BLaER1 (cell line): ENCODE data around the gene PIP5K1B.

ENCODE experiments used
- H3K27ac ChIP-seq: shearing (Covaris generic); formaldehyde crosslinking; 2 replicates; pipeline ENCODE4 v1.8.1; 2022
- H3K27me3 ChIP-seq: shearing (Covaris generic); formaldehyde crosslinking; 2 replicates; pipeline ENCODE4 v1.8.1; 2022
- H3K36me3 ChIP-seq: shearing (Covaris generic); formaldehyde crosslinking; 2 replicates; pipeline ENCODE4 v1.8.1; 2022
- H3K4me1 ChIP-seq: shearing (Covaris generic); formaldehyde crosslinking; 2 replicates; pipeline ENCODE4 v1.8.1; 2022
- H3K4me2 ChIP-seq: shearing (Covaris generic); formaldehyde crosslinking; 2 replicates; pipeline ENCODE4 v1.8.1; 2022
- H3K4me3 ChIP-seq: shearing (Covaris generic); formaldehyde crosslinking; 2 replicates; pipeline ENCODE4 v1.8.1; 2022
- H3K9ac ChIP-seq: shearing (Covaris generic); formaldehyde crosslinking; 2 replicates; pipeline ENCODE4 v1.8.1; 2022
- H3K9me3 ChIP-seq: shearing (Covaris generic); formaldehyde crosslinking; 2 replicates; pipeline ENCODE4 v1.8.1; 2022
- H4K20me1 ChIP-seq: shearing (Covaris generic); formaldehyde crosslinking; 2 replicates; pipeline ENCODE4 v1.8.1; 2022
- Cebpa-rat ChIP-seq: shearing (Covaris generic); IDR thresholded peaks from 2 replicates; pipeline ENCODE4 v1.8.1; 2022

PIP5K1B gene

DNA sequence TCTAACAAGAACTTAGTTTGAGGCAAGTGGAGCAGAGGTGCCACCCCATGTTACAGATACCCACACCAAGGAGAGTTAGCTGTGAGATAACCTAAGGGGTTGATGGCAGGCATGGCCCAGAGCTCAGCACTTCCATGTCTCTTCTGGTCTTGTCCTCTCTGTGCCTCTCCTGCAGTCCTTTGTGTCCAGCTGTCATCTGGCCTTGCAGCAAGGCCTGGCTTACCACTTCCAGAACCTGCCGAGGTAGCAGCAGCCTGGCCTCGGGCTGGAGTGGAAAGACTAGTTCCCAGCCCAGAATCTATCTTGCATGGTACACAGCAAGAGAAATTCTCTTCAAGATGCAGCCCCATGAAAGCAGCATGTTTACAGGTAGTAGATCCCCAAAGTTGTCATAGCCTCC is 41.5 kb downstream of the PIP5K1B start:
- no peak for TF ChIP-seq Cebpa-rat
- Histone ChIP-seq H3K4me2 (no peak overlapping the region), H3K9ac (no peak overlapping the region), H3K4me3 (no peak overlapping the region), H3K9me3 (no peaks in the 10 kb centered on the region), H3K36me3 (no peaks in the 10 kb centered on the region), H3K27me3 (no peaks in the 10 kb centered on the region), H3K27ac (no peak overlapping the region), H4K20me1 (no peaks in the 10 kb centered on the region), H3K4me1 (no peaks in the 10 kb centered on the region)

GRCh38 chr9:68747043-68747533 is 42.0 kb downstream of the PIP5K1B start:
- no peaks in the 10 kb centered on the region for H4K20me1 ChIP-seq
- no peaks in the 10 kb centered on the region for H3K9me3 ChIP-seq
- no peak overlapping the region for H3K4me3 ChIP-seq
- no peaks in the 10 kb centered on the region for H3K36me3 ChIP-seq
- no peak overlapping the region for H3K9ac ChIP-seq
- no peak overlapping the region for H3K27ac ChIP-seq
- H3K4me1 ChIP-seq: no peaks in the 10 kb centered on the region
- no peak for TF ChIP-seq Cebpa-rat
- no peaks in the 10 kb centered on the region for H3K27me3 ChIP-seq
- no peak overlapping the region for H3K4me2 ChIP-seq

- Histone ChIP-seq H3K9me3 (no peaks in the 10 kb centered on the region), H3K4me2 (no peak overlapping the region), H4K20me1 (no peaks in the 10 kb centered on the region), H3K4me1 (no peaks in the 10 kb centered on the region), H3K9ac (no peak overlapping the region), H3K27ac (no peak overlapping the region), H3K4me3 (no peak overlapping the region), H3K36me3 (no peaks in the 10 kb centered on the region), H3K27me3 (no peaks in the 10 kb centered on the region)
- TF ChIP-seq Cebpa-rat: no peak
These were observed 44.1 kb downstream of the PIP5K1B start for GRCh38 chr9:68749135-68749534.

GRCh38 chr9:68749579-68750159 is 44.6 kb downstream of the PIP5K1B start:
- H3K36me3 ChIP-seq: no peaks in the 10 kb centered on the region
- no peaks in the 10 kb centered on the region for H4K20me1 ChIP-seq
- no peak overlapping the region for H3K4me3 ChIP-seq
- no peaks in the 10 kb centered on the region for H3K27me3 ChIP-seq
- H3K4me1 ChIP-seq: no peaks in the 10 kb centered on the region
- no peak for TF ChIP-seq Cebpa-rat
- H3K4me2 ChIP-seq: no peak overlapping the region
- H3K9me3 ChIP-seq: no peaks in the 10 kb centered on the region
- no peak overlapping the region for H3K27ac ChIP-seq
- no peak overlapping the region for H3K9ac ChIP-seq

- H3K4me1 ChIP-seq: no peaks in the 10 kb centered on the region
- no peaks in the 10 kb centered on the region for H4K20me1 ChIP-seq
- TF ChIP-seq Cebpa-rat: no peak
- no peak overlapping the region for H3K4me2 ChIP-seq
- H3K36me3 ChIP-seq: no peaks in the 10 kb centered on the region
- no peaks in the 10 kb centered on the region for H3K9me3 ChIP-seq
- H3K27ac ChIP-seq: no peak overlapping the region
- H3K9ac ChIP-seq: no peak overlapping the region
- H3K4me3 ChIP-seq: no peak overlapping the region
- no peaks in the 10 kb centered on the region for H3K27me3 ChIP-seq
These were observed 45.2 kb downstream of the PIP5K1B start for GRCh38 chr9:68750255-68750654.

DNA sequence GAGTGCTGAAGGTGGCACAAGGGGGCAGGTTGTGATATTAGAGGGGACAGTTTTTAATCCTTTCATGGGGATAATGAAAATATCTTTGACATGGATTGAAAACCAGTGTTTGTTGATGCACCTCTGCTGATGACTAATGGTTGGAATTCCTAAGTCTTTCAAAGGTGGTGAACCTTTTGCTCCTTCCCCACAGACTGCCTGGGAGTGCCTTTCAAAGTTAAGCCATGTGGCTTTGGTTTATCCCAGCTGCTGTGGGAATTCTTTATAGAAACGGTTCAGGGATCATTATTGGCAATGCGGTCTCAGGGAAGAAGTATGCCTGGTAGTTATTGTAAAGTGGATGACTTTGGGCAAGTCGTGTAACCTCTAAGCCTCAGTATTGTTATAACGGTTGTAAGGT is 45.7 kb downstream of the PIP5K1B start:
- Histone ChIP-seq H3K9ac (no peak overlapping the region), H3K27ac (no peak overlapping the region), H3K4me1 (0 out of 2 replicates have a peak, but pooled peaks cover 2% of the 10 kb centered on the region), H3K9me3 (no peaks in the 10 kb centered on the region), H3K4me3 (no peak overlapping the region), H3K4me2 (no peak overlapping the region), H3K36me3 (no peaks in the 10 kb centered on the region), H4K20me1 (no peaks in the 10 kb centered on the region), H3K27me3 (no peaks in the 10 kb centered on the region)
- TF ChIP-seq Cebpa-rat: no peak

DNA sequence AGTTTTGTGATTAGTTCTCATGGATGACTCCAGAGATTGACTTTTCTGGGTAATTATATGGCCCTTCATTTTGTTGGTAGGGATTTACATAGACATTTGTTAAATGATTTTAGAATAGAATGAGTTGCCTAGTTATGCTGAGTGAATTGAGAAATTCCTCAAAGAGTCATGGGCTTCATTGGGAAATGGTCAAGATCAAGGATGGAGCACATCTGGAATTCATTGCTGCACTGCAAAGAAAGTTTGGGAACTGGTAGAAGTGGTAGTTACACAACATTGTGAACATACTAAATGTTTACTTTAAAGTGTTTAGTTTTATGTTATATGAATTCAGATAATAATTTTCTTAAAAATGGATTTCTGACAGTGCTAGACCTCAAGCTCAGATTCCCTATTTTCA is 46.5 kb downstream of the PIP5K1B start:
- Histone ChIP-seq H3K27ac (no peak overlapping the region), H4K20me1 (no peaks in the 10 kb centered on the region), H3K9me3 (no peaks in the 10 kb centered on the region), H3K36me3 (no peaks in the 10 kb centered on the region), H3K4me1 (0 out of 2 replicates have a peak, but pooled peaks cover 4% of the 10 kb centered on the region), H3K4me3 (no peak overlapping the region), H3K4me2 (no peak overlapping the region), H3K27me3 (no peaks in the 10 kb centered on the region), H3K9ac (no peak overlapping the region)
- TF ChIP-seq Cebpa-rat: no peak

DNA sequence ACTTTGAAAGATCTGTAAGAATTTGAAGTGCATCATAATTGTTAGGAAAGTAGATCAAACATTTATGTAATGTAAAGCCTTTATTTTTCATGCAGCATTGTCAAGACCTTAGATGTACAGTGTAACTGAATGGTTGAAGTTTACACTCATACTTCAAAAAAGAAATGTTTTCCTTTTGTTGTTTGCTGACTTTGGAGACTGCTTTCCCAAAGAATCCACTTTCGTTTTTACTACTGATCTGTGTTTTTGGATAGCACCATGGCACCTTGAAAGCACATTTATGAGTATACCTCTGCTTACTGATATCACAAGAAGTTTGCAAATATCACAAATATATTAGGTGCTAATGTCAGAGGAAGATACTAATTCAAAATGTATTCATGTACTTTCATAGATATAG is 50.0 kb downstream of the PIP5K1B start:
- Histone ChIP-seq H3K27ac (no peak overlapping the region), H3K27me3 (no peaks in the 10 kb centered on the region), H3K9me3 (peaks cover 4% of the 10 kb centered on the region; the same call in 1 of the 2 replicates), H3K4me2 (no peak overlapping the region), H3K9ac (no peak overlapping the region), H3K4me3 (no peak overlapping the region), H3K36me3 (no peaks in the 10 kb centered on the region), H3K4me1 (0 out of 2 replicates have a peak, but pooled peaks cover 4% of the 10 kb centered on the region), H4K20me1 (no peaks in the 10 kb centered on the region)
- TF ChIP-seq Cebpa-rat: no peak

- no peak overlapping the region for H3K4me2 ChIP-seq
- H4K20me1 ChIP-seq: no peaks in the 10 kb centered on the region
- H3K36me3 ChIP-seq: no peaks in the 10 kb centered on the region
- H3K9ac ChIP-seq: no peak overlapping the region
- no peak overlapping the region for H3K27ac ChIP-seq
- H3K4me1 ChIP-seq: 0 out of 2 replicates have a peak, but pooled peaks cover 4% of the 10 kb centered on the region
- peaks cover 4% of the 10 kb centered on the region; the same call in 1 of the 2 replicates for H3K9me3 ChIP-seq
- TF ChIP-seq Cebpa-rat: no peak
- no peak overlapping the region for H3K4me3 ChIP-seq
- H3K27me3 ChIP-seq: no peaks in the 10 kb centered on the region
These were observed 50.7 kb downstream of the PIP5K1B start for GRCh38 chr9:68755752-68756151.

DNA sequence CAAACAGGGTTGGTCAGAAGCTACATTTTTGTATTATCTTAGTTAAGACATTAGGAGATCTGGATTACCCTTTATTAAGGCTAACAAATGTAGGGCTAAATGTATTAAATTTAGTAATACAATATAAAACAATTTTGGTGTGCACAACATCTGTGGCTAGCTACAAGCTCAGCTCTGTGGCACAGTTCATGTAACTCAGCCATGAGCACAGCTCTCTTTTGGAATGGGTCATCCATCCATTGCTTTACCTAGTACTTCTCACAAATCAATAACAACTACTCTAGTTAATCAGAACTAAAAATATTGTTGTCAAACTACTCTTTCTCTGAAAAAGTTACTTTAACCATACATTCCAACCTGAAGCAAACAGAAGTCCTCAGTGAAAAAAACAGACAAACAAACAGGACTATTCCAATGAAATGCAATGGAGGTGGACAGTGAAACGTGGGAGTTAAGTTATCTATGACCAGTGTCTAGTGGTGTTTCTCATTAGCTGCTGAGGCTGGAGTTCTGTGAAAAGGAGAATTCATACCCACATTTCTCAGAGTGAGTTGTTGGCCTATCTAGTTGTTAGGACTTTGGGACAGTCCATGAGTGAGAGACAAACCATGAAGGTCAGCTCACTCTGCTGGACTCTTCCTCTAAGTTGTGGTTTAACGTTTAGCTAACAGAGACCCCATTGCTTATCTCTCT is 55.1 kb downstream of the PIP5K1B start:
- TF ChIP-seq Cebpa-rat: no peak
- H3K4me2 ChIP-seq: no peak overlapping the region
- H3K4me3 ChIP-seq: no peak overlapping the region
- 0 out of 2 replicates have a peak, but pooled peaks cover 4% of the 10 kb centered on the region for H3K4me1 ChIP-seq
- no peaks in the 10 kb centered on the region for H3K27me3 ChIP-seq
- no peaks in the 10 kb centered on the region for H3K36me3 ChIP-seq
- peaks cover 4% of the 10 kb centered on the region; the same call in 1 of the 2 replicates for H3K9me3 ChIP-seq
- no peak overlapping the region for H3K9ac ChIP-seq
- H3K27ac ChIP-seq: no peak overlapping the region
- no peaks in the 10 kb centered on the region for H4K20me1 ChIP-seq
